Body of pancreas (tissue), 4 donors: ENCODE results near the gene NELFA.

Source experiments
- CTCF ChIP-seq, 7 experiments: fragments of 450-650 bp in 4 of 7; fragments of 200-600 bp in 3 of 7; sonication (generic) in 3 of 7; IDR thresholded peaks; one replicate each; pipeline ENCODE4 v1.5.1; 2016 to 2019; ENCODE audit warnings: antibody characterized with exemption in 7 of 7
- POLR2A ChIP-seq, 3 donors: fragments of 450-650 bp; IDR thresholded peaks; one replicate each; pipeline ENCODE4 v1.6.1; 2016; ENCODE audit warnings: antibody characterized with exemption in 3 of 3, mild to moderate bottlenecking in 2 of 3

- no peak for TF ChIP-seq POLR2A (IDR thresholded peaks at IDR 0.05)
- no peak for TF ChIP-seq CTCF (IDR thresholded peaks at IDR 0.05)
Measured at GRCh38 chr4:1964443-1964842, 44.3 kb downstream of the NELFA start.
